ENCODE results near the gene PBX2. TPM values are rescaled to one million over a fixed set of nuclear protein-coding genes. Genes with fewer than 3 reads are reported as not detected.
"Not testable (repeated sequence)": the region's sequence is repeated elsewhere in the genome, so short reads cannot be mapped to it uniquely, and the experiment has no call there.

The PBX2 gene
- total and polyA plus RNA-seq, 2 experiments from 2014 or later, result 3.1 to 25.4 TPM

- in situ Hi-C loops (cut with MboI), result no loop called here
- TF ChIP-seq EZH2phosphoT487 (IDR thresholded peaks at IDR 0.05; ENCODE audit: insufficient read depth, low read depth) (no peak), EZH2 (IDR thresholded peaks at IDR 0.05; ENCODE audit: insufficient read depth, poor library complexity, severe bottlenecking) (no peak)
- Histone ChIP-seq H3K9me3 (ENCODE audit: low read depth) (no peaks in the 10 kb centered on the region), H4K20me1 (ENCODE audit: insufficient read depth) (no peaks in the 10 kb centered on the region), H3K4me2 (ENCODE audit: unreplicated experiment) (no peak overlapping the region), H3F3A (ENCODE audit: insufficient read depth) (no peaks in the 10 kb centered on the region), H3K27me3 (replicated peaks; ENCODE audit: insufficient read depth) (no peaks in the 10 kb centered on the region), H3K27ac (no peak overlapping the region), H3K9ac (no peak overlapping the region), H2AFZ (0 out of 2 replicates have a peak overlapping the region, but pooled peaks have one; percentile 28), H3K4me1 (ENCODE audit: insufficient read depth) (no peaks in the 10 kb centered on the region), H3K9me2 (ENCODE audit: insufficient read depth) (no peaks in the 10 kb centered on the region), H3K79me2 (ENCODE audit: insufficient read depth) (no peaks in the 10 kb centered on the region), H3K4me3 (no peak overlapping the region), H3K36me3 (ENCODE audit: low read depth) (peaks cover 4% of the 10 kb centered on the region; the same call in 1 of the 2 replicates)
- WGBS, 2 experiments (ENCODE audit: low coverage in 1 of 2, low lambda C conversion rate in 2 of 2, missing lambda C conversion rate in 2 of 2), result 94 to 100% methylated on average over 1 of the region's 1 CpG
- DNase-seq, result peak; percentile 21
Measured at GRCh38 chr6:32146287-32146686, 43.7 kb downstream of the PBX2 start.

GRCh38 chr6:32144238-32144637 lies 45.8 kb downstream of the PBX2 start:
- in situ Hi-C loops (cut with MboI); H4K20me1 ChIP-seq (ENCODE audit: insufficient read depth); H3K4me3 ChIP-seq; H3F3A ChIP-seq (ENCODE audit: insufficient read depth); H3K9me3 ChIP-seq (ENCODE audit: low read depth); H3K27ac ChIP-seq; H3K9me2 ChIP-seq (ENCODE audit: insufficient read depth); H3K4me1 ChIP-seq (ENCODE audit: insufficient read depth); H3K36me3 ChIP-seq (ENCODE audit: low read depth); H3K27me3 ChIP-seq (replicated peaks; ENCODE audit: insufficient read depth); H3K9ac ChIP-seq; H2AFZ ChIP-seq; H3K4me2 ChIP-seq (ENCODE audit: unreplicated experiment); H3K79me2 ChIP-seq (ENCODE audit: insufficient read depth); DNase-seq: not testable (repeated sequence)
- 80 to 82% methylated on average over 7 of the region's 7 CpGs for WGBS, 2 experiments (ENCODE audit: low coverage in 1 of 2, low lambda C conversion rate in 2 of 2, missing lambda C conversion rate in 2 of 2)

- no peak for DNase-seq
- H3K9ac ChIP-seq, result no peak overlapping the region
- H3K27ac ChIP-seq, result no peak overlapping the region
- no peaks in the 10 kb centered on the region for H3K9me2 ChIP-seq (ENCODE audit: insufficient read depth)
- no peaks in the 10 kb centered on the region for H3F3A ChIP-seq (ENCODE audit: insufficient read depth)
- H3K36me3 ChIP-seq (ENCODE audit: low read depth), result no peaks in the 10 kb centered on the region
- in situ Hi-C loops (cut with MboI), result no loop called here
- H3K79me2 ChIP-seq (ENCODE audit: insufficient read depth), result no peaks in the 10 kb centered on the region
- H4K20me1 ChIP-seq (ENCODE audit: insufficient read depth), result no peaks in the 10 kb centered on the region
- TF ChIP-seq EZH2 (IDR thresholded peaks at IDR 0.05; ENCODE audit: insufficient read depth, poor library complexity, severe bottlenecking) (no peak), EZH2phosphoT487 (IDR thresholded peaks at IDR 0.05; ENCODE audit: insufficient read depth, low read depth) (no peak)
- no peak overlapping the region for H2AFZ ChIP-seq
- no peak overlapping the region for H3K4me3 ChIP-seq
- 75 to 84% methylated on average over 5 of the region's 5 CpGs for WGBS, 2 experiments (ENCODE audit: low coverage in 1 of 2, low lambda C conversion rate in 2 of 2, missing lambda C conversion rate in 2 of 2)
- no peaks in the 10 kb centered on the region for H3K4me1 ChIP-seq (ENCODE audit: insufficient read depth)
- no peaks in the 10 kb centered on the region for H3K9me3 ChIP-seq (ENCODE audit: low read depth)
- no peak overlapping the region for H3K4me2 ChIP-seq (ENCODE audit: unreplicated experiment)
- no peaks in the 10 kb centered on the region for H3K27me3 ChIP-seq (replicated peaks; ENCODE audit: insufficient read depth)
Measured at GRCh38 chr6:32140420-32141046, 49.5 kb downstream of the PBX2 start.

GRCh38 chr6:32139590-32139989 lies 50.4 kb downstream of the PBX2 start:
- in situ Hi-C loops (cut with MboI), result no loop called here
- no peaks in the 10 kb centered on the region for H4K20me1 ChIP-seq (ENCODE audit: insufficient read depth)
- 39 to 43% methylated on average over 5 of the region's 5 CpGs for WGBS, 2 experiments (ENCODE audit: low coverage in 1 of 2, low lambda C conversion rate in 2 of 2, missing lambda C conversion rate in 2 of 2)

GRCh38 chr6:32137454-32137853 lies 52.5 kb downstream of the PBX2 start:
- Histone ChIP-seq H3K9me2 (ENCODE audit: insufficient read depth) (no peaks in the 10 kb centered on the region), H2AFZ (no peak overlapping the region), H3K4me1 (ENCODE audit: insufficient read depth) (peaks cover 10% of the 10 kb centered on the region; the same call in 1 of the 2 replicates), H3K9ac (no peak overlapping the region), H4K20me1 (ENCODE audit: insufficient read depth) (no peaks in the 10 kb centered on the region), H3K36me3 (ENCODE audit: low read depth) (no peaks in the 10 kb centered on the region), H3K9me3 (ENCODE audit: low read depth) (no peaks in the 10 kb centered on the region), H3K4me2 (ENCODE audit: unreplicated experiment) (no peak overlapping the region), H3K79me2 (ENCODE audit: insufficient read depth) (no peaks in the 10 kb centered on the region), H3K27me3 (replicated peaks; ENCODE audit: insufficient read depth) (no peaks in the 10 kb centered on the region), H3K4me3 (no peak overlapping the region), H3F3A (ENCODE audit: insufficient read depth) (no peaks in the 10 kb centered on the region; the same call in 1 of the 2 replicates), H3K27ac (no peak overlapping the region)
- TF ChIP-seq EZH2 (IDR thresholded peaks at IDR 0.05; ENCODE audit: insufficient read depth, poor library complexity, severe bottlenecking), result no peak
- no peak for TF ChIP-seq EZH2phosphoT487 (IDR thresholded peaks at IDR 0.05; ENCODE audit: insufficient read depth, low read depth)
- in situ Hi-C loops (cut with MboI), result no loop called here
- no peak for DNase-seq

More at GRCh38 chr6:32139590-32139989, 50.4 kb downstream of the PBX2 start:
- no peak for DNase-seq
- H3K79me2 ChIP-seq (ENCODE audit: insufficient read depth), result no peaks in the 10 kb centered on the region
- H3K36me3 ChIP-seq (ENCODE audit: low read depth), result no peaks in the 10 kb centered on the region
- no peak overlapping the region for H3K9ac ChIP-seq
- no peak overlapping the region for H3K4me2 ChIP-seq (ENCODE audit: unreplicated experiment)
- no peak overlapping the region for H3K4me3 ChIP-seq
- H3K27me3 ChIP-seq (replicated peaks; ENCODE audit: insufficient read depth), result no peaks in the 10 kb centered on the region
- TF ChIP-seq EZH2phosphoT487 (IDR thresholded peaks at IDR 0.05; ENCODE audit: insufficient read depth, low read depth) (no peak), EZH2 (IDR thresholded peaks at IDR 0.05; ENCODE audit: insufficient read depth, poor library complexity, severe bottlenecking) (no peak)
- H3K9me2 ChIP-seq (ENCODE audit: insufficient read depth), result no peaks in the 10 kb centered on the region
- no peaks in the 10 kb centered on the region for H3K4me1 ChIP-seq (ENCODE audit: insufficient read depth)
- no peaks in the 10 kb centered on the region for H3K9me3 ChIP-seq (ENCODE audit: low read depth)
- H3F3A ChIP-seq (ENCODE audit: insufficient read depth), result no peaks in the 10 kb centered on the region
- H3K27ac ChIP-seq, result no peak overlapping the region
- no peak overlapping the region for H2AFZ ChIP-seq

Small RNA genes lying within 50 kb of the gene (microRNA-seq; reads per million reads assigned to microRNA genes)
- gene MIR6721 (ENCODE audit: borderline number of aligned reads), result 2.0 reads per million
- gene MIR6833 (ENCODE audit: borderline number of aligned reads), result not detected

Small RNA genes lying within 50 kb of the gene (small RNA-seq; reads per million reads assigned to genes)
- not detected for gene AL662884.1 (ENCODE audit: low read depth, low replicate concordance)
- gene MIR6833 (ENCODE audit: low read depth, low replicate concordance), result not detected

Other genes starting within 250 kb of the PBX2 start
- gene CFB, start 244.1 kb downstream of the PBX2 start, total RNA-seq (2014; rRNA removed; shearing (Covaris generic)), result 4.4 and 7.3 TPM in 2 replicates
- 3.4 and 3.9 TPM in 2 replicates for gene CFB, start 244.1 kb downstream of the PBX2 start, polyA plus RNA-seq (2016; fragmentation: Nextera tagmentation; extraction: Ambion mirVana)
- gene NELFE, start 231.2 kb downstream of the PBX2 start, total RNA-seq (2014; rRNA removed; shearing (Covaris generic)), result 62.9 and 77.9 TPM in 2 replicates
- gene NELFE, start 231.2 kb downstream of the PBX2 start, polyA plus RNA-seq (2016; fragmentation: Nextera tagmentation; extraction: Ambion mirVana), result 108 and 114 TPM in 2 replicates
- gene SKIC2, start 231.0 kb downstream of the PBX2 start, total RNA-seq (2014; rRNA removed; shearing (Covaris generic)), result 54.9 and 65.4 TPM in 2 replicates
- 46.9 and 47.7 TPM in 2 replicates for gene SKIC2, start 231.0 kb downstream of the PBX2 start, polyA plus RNA-seq (2016; fragmentation: Nextera tagmentation; extraction: Ambion mirVana)
- 24.2 and 31.0 TPM in 2 replicates for gene DXO, start 218.1 kb downstream of the PBX2 start, total RNA-seq (2014; rRNA removed; shearing (Covaris generic))
- 23.3 and 26.6 TPM in 2 replicates for gene DXO, start 218.1 kb downstream of the PBX2 start, polyA plus RNA-seq (2016; fragmentation: Nextera tagmentation; extraction: Ambion mirVana)
- gene C4A, start 208.1 kb downstream of the PBX2 start, total RNA-seq (2014; rRNA removed; shearing (Covaris generic)), result 4.8 and 5.3 TPM in 2 replicates
- 1.3 and 2.4 TPM in 2 replicates for gene C4A, start 208.1 kb downstream of the PBX2 start, polyA plus RNA-seq (2016; fragmentation: Nextera tagmentation; extraction: Ambion mirVana)
- 4.5 and 6.4 TPM in 2 replicates for gene C4B, start 175.4 kb downstream of the PBX2 start, total RNA-seq (2014; rRNA removed; shearing (Covaris generic))
- 1.1 and 2.6 TPM in 2 replicates for gene C4B, start 175.4 kb downstream of the PBX2 start, polyA plus RNA-seq (2016; fragmentation: Nextera tagmentation; extraction: Ambion mirVana)
- not detected in 2 replicates for gene CYP21A2, start 151.8 kb downstream of the PBX2 start, total RNA-seq (2014; rRNA removed; shearing (Covaris generic))
- gene CYP21A2, start 151.8 kb downstream of the PBX2 start, polyA plus RNA-seq (2016; fragmentation: Nextera tagmentation; extraction: Ambion mirVana), result not detected in 2 replicates
- 23.5 and 23.8 TPM in 2 replicates for gene TNXB, start 80.9 kb downstream of the PBX2 start, total RNA-seq (2014; rRNA removed; shearing (Covaris generic))
- gene TNXB, start 80.9 kb downstream of the PBX2 start, polyA plus RNA-seq (2016; fragmentation: Nextera tagmentation; extraction: Ambion mirVana), result 5.2 TPM in 2 replicates
- gene ATF6B, start 62.0 kb downstream of the PBX2 start, total RNA-seq (2014; rRNA removed; shearing (Covaris generic)), result 33.3 and 37.3 TPM in 2 replicates
- gene ATF6B, start 62.0 kb downstream of the PBX2 start, polyA plus RNA-seq (2016; fragmentation: Nextera tagmentation; extraction: Ambion mirVana), result 51.7 and 54.1 TPM in 2 replicates
- 2.9 and 5.3 TPM in 2 replicates for gene FKBPL, start 59.9 kb downstream of the PBX2 start, total RNA-seq (2014; rRNA removed; shearing (Covaris generic))
- gene FKBPL, start 59.9 kb downstream of the PBX2 start, polyA plus RNA-seq (2016; fragmentation: Nextera tagmentation; extraction: Ambion mirVana), result 6.2 and 6.9 TPM in 2 replicates
- 1.2 TPM in 1 of 2 replicates, not detected in the other for gene PRRT1, start 38.3 kb downstream of the PBX2 start, total RNA-seq (2014; rRNA removed; shearing (Covaris generic))
- 2.1 and 2.2 TPM in 2 replicates for gene PRRT1, start 38.3 kb downstream of the PBX2 start, polyA plus RNA-seq (2016; fragmentation: Nextera tagmentation; extraction: Ambion mirVana)
- gene PPT2, start 36.1 kb downstream of the PBX2 start, total RNA-seq (2014; rRNA removed; shearing (Covaris generic)), result 12.8 and 16.2 TPM in 2 replicates
- gene PPT2, start 36.1 kb downstream of the PBX2 start, polyA plus RNA-seq (2016; fragmentation: Nextera tagmentation; extraction: Ambion mirVana), result 10.3 and 14.3 TPM in 2 replicates
- 2.2 and 6.2 TPM in 2 replicates for gene EGFL8, start 25.6 kb downstream of the PBX2 start, total RNA-seq (2014; rRNA removed; shearing (Covaris generic))
- 2.6 and 3.8 TPM in 2 replicates for gene EGFL8, start 25.6 kb downstream of the PBX2 start, polyA plus RNA-seq (2016; fragmentation: Nextera tagmentation; extraction: Ambion mirVana)
- 57.2 and 71.2 TPM in 2 replicates for gene AGPAT1, start 14.1 kb downstream of the PBX2 start, total RNA-seq (2014; rRNA removed; shearing (Covaris generic))
- 36.9 and 39.7 TPM in 2 replicates for gene AGPAT1, start 14.1 kb downstream of the PBX2 start, polyA plus RNA-seq (2016; fragmentation: Nextera tagmentation; extraction: Ambion mirVana)
- gene RNF5, start 11.8 kb downstream of the PBX2 start, total RNA-seq (2014; rRNA removed; shearing (Covaris generic)), result 48.1 and 48.2 TPM in 2 replicates
- 58.8 and 63.2 TPM in 2 replicates for gene RNF5, start 11.8 kb downstream of the PBX2 start, polyA plus RNA-seq (2016; fragmentation: Nextera tagmentation; extraction: Ambion mirVana)
- 0.22 TPM in 1 of 2 replicates, not detected in the other for gene AGER, start 5.9 kb downstream of the PBX2 start, total RNA-seq (2014; rRNA removed; shearing (Covaris generic))
- gene AGER, start 5.9 kb downstream of the PBX2 start, polyA plus RNA-seq (2016; fragmentation: Nextera tagmentation; extraction: Ambion mirVana), result 1.2 and 1.4 TPM in 2 replicates
- gene GPSM3, start 2.4 kb upstream of the PBX2 start, total RNA-seq (2014; rRNA removed; shearing (Covaris generic)), result 5.4 and 7.7 TPM in 2 replicates
- gene GPSM3, start 2.4 kb upstream of the PBX2 start, polyA plus RNA-seq (2016; fragmentation: Nextera tagmentation; extraction: Ambion mirVana), result 6.8 and 7.3 TPM in 2 replicates
- gene NOTCH4, start 33.9 kb upstream of the PBX2 start, total RNA-seq (2014; rRNA removed; shearing (Covaris generic)), result 0.38 and 0.65 TPM in 2 replicates
- gene NOTCH4, start 33.9 kb upstream of the PBX2 start, polyA plus RNA-seq (2016; fragmentation: Nextera tagmentation; extraction: Ambion mirVana), result 1.2 TPM in 2 replicates
- gene TSBP1, start 181.7 kb upstream of the PBX2 start, total RNA-seq (2014; rRNA removed; shearing (Covaris generic)), result not detected in 2 replicates
- gene TSBP1, start 181.7 kb upstream of the PBX2 start, polyA plus RNA-seq (2016; fragmentation: Nextera tagmentation; extraction: Ambion mirVana), result not detected in 2 replicates
- not detected in 2 replicates for gene BTNL2, start 217.0 kb upstream of the PBX2 start, total RNA-seq (2014; rRNA removed; shearing (Covaris generic))
- gene BTNL2, start 217.0 kb upstream of the PBX2 start, polyA plus RNA-seq (2016; fragmentation: Nextera tagmentation; extraction: Ambion mirVana), result not detected in 2 replicates
- 0.89 TPM in 1 of 2 replicates, not detected in the other for gene HLA-DRA, start 249.7 kb upstream of the PBX2 start, total RNA-seq (2014; rRNA removed; shearing (Covaris generic))
- 0.80 and 2.0 TPM in 2 replicates for gene HLA-DRA, start 249.7 kb upstream of the PBX2 start, polyA plus RNA-seq (2016; fragmentation: Nextera tagmentation; extraction: Ambion mirVana)